HK-2 (cell line): Measurements from ENCODE around the gene MEDAG.

Source experiments
- DNase-seq: peaks from one replicate; pipeline ENCODE4 v3.0.0-alpha.2; 2018; ENCODE audit not compliant: unreplicated experiment

Gene MEDAG

GRCh38 chr13:30957258-30957943 lies 51.3 kb downstream of the MEDAG start:
- DNase-seq = no peak

GRCh38 chr13:30959678-30960077 lies 53.6 kb downstream of the MEDAG start:
- no peak for DNase-seq

GRCh38 chr13:30963791-30964190 lies 57.7 kb downstream of the MEDAG start:
- DNase-seq = no peak

GRCh38 chr13:30965380-30965779 lies 59.3 kb downstream of the MEDAG start:
- DNase-seq = no peak

- no peak for DNase-seq
Observed at GRCh38 chr13:30966101-30966500, 60.0 kb downstream of the MEDAG start.

- no peak for DNase-seq
Observed at GRCh38 chr13:30968846-30969245, 62.8 kb downstream of the MEDAG start.

- DNase-seq = no peak
Observed at GRCh38 chr13:30971575-30971974, 65.5 kb downstream of the MEDAG start.

GRCh38 chr13:30972888-30973377 lies 66.9 kb downstream of the MEDAG start:
- no peak for DNase-seq

- no peak for DNase-seq
Observed at GRCh38 chr13:30974350-30974749, 68.3 kb downstream of the MEDAG start.
